Measurements from ENCODE around the gene CDC37.
"Not testable (repeated sequence)": the region's sequence is repeated elsewhere in the genome, so short reads cannot be mapped to it uniquely, and the experiment has no call there.

CDC37 gene

DNA sequence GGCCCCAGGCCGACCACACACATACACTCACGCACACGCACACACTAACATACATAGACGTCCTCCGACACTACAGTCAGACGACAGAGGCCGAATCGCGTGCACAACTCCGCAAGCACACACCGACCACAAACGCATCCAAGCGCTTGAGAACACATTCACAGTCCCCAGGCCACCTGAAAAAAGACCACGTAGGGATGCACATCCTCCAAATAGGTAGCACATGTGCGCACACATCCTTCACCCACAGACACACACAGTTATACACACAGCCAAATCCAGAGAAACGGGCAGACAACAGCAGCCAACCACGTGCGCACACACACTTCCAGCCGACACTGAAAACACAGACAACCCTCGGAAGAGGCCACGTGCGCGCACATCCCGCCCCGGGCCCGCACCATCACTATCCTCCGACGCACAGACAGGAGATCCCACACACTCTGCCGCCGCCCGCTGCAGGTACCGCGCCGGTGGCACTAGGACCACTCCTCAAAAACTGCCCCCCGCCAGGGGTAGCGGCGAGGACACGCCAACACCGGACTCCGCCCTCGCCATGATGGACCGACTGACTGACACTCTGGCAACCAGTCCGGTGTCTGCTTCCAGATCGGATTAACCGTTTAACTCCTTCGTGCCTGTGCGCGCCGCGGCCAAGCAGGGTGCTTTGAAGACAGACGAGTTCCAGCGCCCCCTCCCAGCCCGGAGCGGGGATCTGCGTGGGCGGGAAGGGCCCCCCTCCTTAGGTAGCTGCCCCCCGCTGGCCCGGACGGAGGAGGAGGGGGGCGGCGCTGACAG is 16.5 kb upstream of the CDC37 start:
- Histone ChIP-seq H3K4me3 (ENCODE audit: low read length) (peak overlapping the region; percentile 56; the same call in 1 of the 2 replicates), H3K4me1 (ENCODE audit: control insufficient read depth, insufficient read depth, low read length) (peaks cover 11% of the 10 kb centered on the region), H3K27me3 (ENCODE audit: control insufficient read depth, insufficient read depth, low read length) (peaks cover 39% of the 10 kb centered on the region), H3K27ac (ENCODE audit: low read length) (no peak overlapping the region), H3K9me3 (ENCODE audit: control insufficient read depth, insufficient read depth, low read length) (no peaks in the 10 kb centered on the region), H3K36me3 (ENCODE audit: control insufficient read depth, insufficient read depth, low read length) (no peaks in the 10 kb centered on the region)
- no CpG with 5 or more reads among the region's 61 CpGs for WGBS (ENCODE audit: insufficient coverage, insufficient read length)
- no peak for DNase-seq (ENCODE audit: low read depth, low spot score)

DNA sequence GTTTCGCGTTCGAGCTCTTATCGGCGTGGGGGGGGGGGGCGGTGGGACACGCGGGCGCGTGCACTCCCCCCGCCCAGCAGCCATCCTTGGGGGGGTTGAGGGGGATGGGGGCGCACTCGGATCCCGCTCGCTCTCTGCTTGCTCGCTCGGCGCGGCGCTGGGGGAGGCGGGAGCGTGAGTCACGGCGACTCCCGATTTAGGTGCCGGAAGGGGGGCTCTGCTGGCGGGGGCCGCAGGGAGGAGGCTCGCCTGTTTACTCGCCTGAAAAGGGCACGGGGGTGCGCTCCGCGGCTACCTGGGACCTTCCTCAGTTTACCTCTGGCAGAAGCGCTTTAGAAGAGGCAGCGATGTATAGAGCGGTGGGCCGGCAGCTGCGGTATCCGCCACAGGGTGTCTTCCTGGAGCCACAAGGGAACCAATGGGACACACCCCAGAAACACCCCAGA is 15.9 kb upstream of the CDC37 start:
- DNase-seq (ENCODE audit: low read depth, low spot score) = no peak
- Histone ChIP-seq H3K4me1 (ENCODE audit: control insufficient read depth, insufficient read depth, low read length) (peaks cover 11% of the 10 kb centered on the region), H3K9me3 (ENCODE audit: control insufficient read depth, insufficient read depth, low read length) (no peaks in the 10 kb centered on the region), H3K36me3 (ENCODE audit: control insufficient read depth, insufficient read depth, low read length) (no peaks in the 10 kb centered on the region), H3K27ac (ENCODE audit: low read length) (no peak overlapping the region), H3K27me3 (ENCODE audit: control insufficient read depth, insufficient read depth, low read length) (peaks cover 37% of the 10 kb centered on the region), H3K4me3 (ENCODE audit: low read length) (peak overlapping the region; percentile 56; the same call in 1 of the 2 replicates)
- no CpG with 5 or more reads among the region's 40 CpGs for WGBS (ENCODE audit: insufficient coverage, insufficient read length)

DNA sequence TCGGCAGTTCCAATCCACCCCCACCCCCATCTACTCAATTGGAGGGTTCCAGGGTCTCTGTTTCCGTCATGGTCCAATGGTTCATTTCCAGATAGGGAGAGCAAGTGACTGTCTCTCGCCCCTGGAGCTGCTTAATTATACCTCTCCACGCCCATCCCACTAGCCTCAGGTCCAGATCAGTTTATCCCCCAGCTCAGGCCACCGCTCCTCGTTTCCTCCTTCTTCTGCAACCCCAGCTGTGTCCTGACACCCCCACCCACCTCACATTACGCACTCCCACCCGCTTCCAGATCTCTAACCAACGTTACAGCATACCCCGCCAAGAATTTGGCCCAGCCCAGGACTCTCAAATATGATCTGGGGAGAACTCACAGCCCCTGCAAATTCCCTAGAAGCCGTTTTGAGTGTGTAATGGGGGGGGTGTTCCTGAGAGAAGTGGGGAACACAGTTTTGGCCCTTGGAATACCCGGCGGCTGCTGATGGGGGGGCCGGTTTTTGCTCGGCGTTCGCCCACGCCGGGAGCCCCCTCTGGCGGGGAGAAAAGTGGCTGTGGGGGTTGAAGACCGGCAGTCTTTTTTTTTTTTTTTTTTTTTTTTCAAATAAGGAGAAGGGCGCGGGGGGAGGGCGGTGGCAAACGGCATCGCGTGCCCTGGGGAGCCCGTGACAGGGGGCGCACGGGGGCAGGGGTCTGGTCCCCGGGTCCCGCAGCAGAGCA is 15.3 kb upstream of the CDC37 start:
- H3K4me1 ChIP-seq (ENCODE audit: control insufficient read depth, insufficient read depth, low read length) = peaks cover 11% of the 10 kb centered on the region
- peaks cover 33% of the 10 kb centered on the region for H3K27me3 ChIP-seq (ENCODE audit: control insufficient read depth, insufficient read depth, low read length)
- no peak for DNase-seq (ENCODE audit: low read depth, low spot score)
- no CpG with 5 or more reads among the region's 32 CpGs for WGBS (ENCODE audit: insufficient coverage, insufficient read length)
- H3K9me3 ChIP-seq (ENCODE audit: control insufficient read depth, insufficient read depth, low read length) = no peaks in the 10 kb centered on the region
- no peak overlapping the region for H3K27ac ChIP-seq (ENCODE audit: low read length)
- H3K4me3 ChIP-seq (ENCODE audit: low read length) = peak overlapping the region; percentile 56; the same call in 1 of the 2 replicates
- H3K36me3 ChIP-seq (ENCODE audit: control insufficient read depth, insufficient read depth, low read length) = no peaks in the 10 kb centered on the region

DNA sequence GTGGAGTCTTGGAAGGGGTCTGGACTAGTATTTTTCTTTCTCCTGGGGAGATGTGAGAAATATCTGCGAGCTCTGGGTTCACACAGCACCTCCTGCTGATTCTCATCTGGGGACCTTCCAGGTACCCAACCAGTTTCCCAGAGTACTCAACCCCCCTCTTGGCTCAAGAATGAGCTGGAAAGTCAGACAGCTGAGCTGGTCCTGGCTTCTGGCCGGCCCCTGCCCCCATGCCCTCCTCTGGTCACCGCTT is 14.8 kb upstream of the CDC37 start:
- peaks cover 29% of the 10 kb centered on the region for H3K27me3 ChIP-seq (ENCODE audit: control insufficient read depth, insufficient read depth, low read length)
- no peak overlapping the region for H3K4me3 ChIP-seq (ENCODE audit: low read length)
- DNase-seq (ENCODE audit: low read depth, low spot score) = no peak
- no peaks in the 10 kb centered on the region for H3K9me3 ChIP-seq (ENCODE audit: control insufficient read depth, insufficient read depth, low read length)
- peaks cover 11% of the 10 kb centered on the region for H3K4me1 ChIP-seq (ENCODE audit: control insufficient read depth, insufficient read depth, low read length)
- WGBS (ENCODE audit: insufficient coverage, insufficient read length) = no CpG with 5 or more reads among the region's 3 CpGs
- H3K36me3 ChIP-seq (ENCODE audit: control insufficient read depth, insufficient read depth, low read length) = no peaks in the 10 kb centered on the region
- no peak overlapping the region for H3K27ac ChIP-seq (ENCODE audit: low read length)

DNA sequence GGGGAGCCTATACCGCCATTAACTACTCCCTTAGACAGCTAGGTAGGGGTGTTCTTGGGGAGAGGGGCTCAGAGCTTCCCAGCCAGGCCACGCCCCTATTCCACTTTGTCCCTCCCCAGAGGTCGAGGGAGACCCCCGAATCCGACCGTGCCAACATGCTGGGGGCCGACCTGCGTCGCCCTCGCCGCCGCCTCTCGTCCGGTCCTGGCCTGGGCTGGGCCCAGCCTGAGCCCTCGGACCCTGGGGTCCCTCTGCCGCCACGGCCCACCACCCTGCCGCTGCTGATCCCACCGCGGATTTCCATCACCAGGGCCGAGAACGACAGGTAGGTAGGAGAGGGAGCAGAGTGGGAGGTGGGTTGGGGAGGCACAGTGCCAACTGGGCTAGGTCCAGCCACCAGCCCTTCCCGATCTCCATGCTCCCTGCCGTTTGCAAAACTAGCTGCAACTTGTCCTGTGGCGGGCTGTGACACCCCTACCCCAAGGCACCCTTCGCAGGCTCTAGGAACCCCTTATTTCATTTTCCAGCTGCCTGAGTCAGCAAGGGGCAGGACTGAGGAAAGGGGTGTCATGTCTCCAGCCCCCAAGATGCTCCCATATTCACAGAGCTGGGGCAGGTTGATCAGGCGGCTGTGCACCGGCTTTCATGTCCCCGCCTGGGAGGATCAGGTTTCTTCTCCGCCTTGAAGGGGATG is 14.3 kb upstream of the CDC37 start:
- Histone ChIP-seq H3K9me3 (ENCODE audit: control insufficient read depth, insufficient read depth, low read length) (no peaks in the 10 kb centered on the region), H3K27me3 (ENCODE audit: control insufficient read depth, insufficient read depth, low read length) (peaks cover 26% of the 10 kb centered on the region), H3K36me3 (ENCODE audit: control insufficient read depth, insufficient read depth, low read length) (no peaks in the 10 kb centered on the region), H3K4me1 (ENCODE audit: control insufficient read depth, insufficient read depth, low read length) (peaks cover 11% of the 10 kb centered on the region), H3K4me3 (ENCODE audit: low read length) (no peak overlapping the region; the same call in 1 of the 2 replicates), H3K27ac (ENCODE audit: low read length) (no peak overlapping the region)
- WGBS (ENCODE audit: insufficient coverage, insufficient read length) = no CpG with 5 or more reads among the region's 30 CpGs
- DNase-seq (ENCODE audit: low read depth, low spot score) = no peak

DNA sequence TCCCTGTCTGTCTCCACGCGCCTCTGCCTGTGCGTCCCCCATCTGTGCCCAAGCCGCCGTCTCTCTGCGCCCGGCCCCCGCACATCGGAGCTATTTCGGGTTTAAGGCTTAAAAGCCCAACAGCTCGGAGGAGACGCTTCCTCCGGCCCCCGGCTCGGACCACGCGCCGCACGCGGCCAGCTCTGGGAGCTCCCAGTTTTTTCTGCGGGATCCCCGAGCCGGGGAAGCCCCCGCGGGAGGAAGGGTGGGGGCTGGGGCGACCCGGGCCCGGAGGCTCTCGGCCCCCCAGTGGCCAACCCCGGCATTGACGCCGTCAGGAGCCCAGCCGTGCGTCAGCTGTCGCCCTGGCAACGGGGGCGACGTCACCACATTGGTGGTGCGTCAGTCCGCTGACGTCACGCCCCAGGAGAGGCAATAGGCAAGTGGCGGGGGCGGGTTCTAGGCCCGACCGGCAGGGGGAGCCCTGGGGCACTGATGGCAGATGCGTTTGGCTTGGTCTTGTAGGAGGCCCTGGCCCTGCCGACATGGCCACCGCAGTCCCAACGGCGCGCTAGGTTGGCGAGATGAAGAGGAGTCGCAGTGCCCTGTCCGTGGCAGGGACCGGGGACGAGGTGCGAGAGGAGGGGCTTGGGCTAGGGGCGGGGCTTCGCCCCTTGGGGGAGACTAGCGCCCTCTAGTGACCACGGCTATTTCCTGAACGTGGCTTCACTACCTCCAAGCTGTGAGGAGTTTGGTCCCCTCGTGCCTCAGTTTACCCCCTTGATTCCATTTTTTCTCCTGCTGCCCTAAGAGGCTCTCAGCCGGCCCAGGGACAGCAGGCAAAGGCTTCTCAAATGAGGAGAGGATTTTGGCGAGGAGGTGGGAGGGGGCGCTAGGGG is 13.3 kb upstream of the CDC37 start:
- H3K36me3 ChIP-seq (ENCODE audit: control insufficient read depth, insufficient read depth, low read length) = no peaks in the 10 kb centered on the region
- peak overlapping the region; percentile 33; the same call in 1 of the 2 replicates for H3K4me3 ChIP-seq (ENCODE audit: low read length)
- H3K27ac ChIP-seq (ENCODE audit: low read length) = no peak overlapping the region
- H3K27me3 ChIP-seq (ENCODE audit: control insufficient read depth, insufficient read depth, low read length) = peaks cover 18% of the 10 kb centered on the region
- DNase-seq (ENCODE audit: low read depth, low spot score) = no peak
- peaks cover 11% of the 10 kb centered on the region for H3K4me1 ChIP-seq (ENCODE audit: control insufficient read depth, insufficient read depth, low read length)
- H3K9me3 ChIP-seq (ENCODE audit: control insufficient read depth, insufficient read depth, low read length) = no peaks in the 10 kb centered on the region
- no CpG with 5 or more reads among the region's 67 CpGs for WGBS (ENCODE audit: insufficient coverage, insufficient read length)

DNA sequence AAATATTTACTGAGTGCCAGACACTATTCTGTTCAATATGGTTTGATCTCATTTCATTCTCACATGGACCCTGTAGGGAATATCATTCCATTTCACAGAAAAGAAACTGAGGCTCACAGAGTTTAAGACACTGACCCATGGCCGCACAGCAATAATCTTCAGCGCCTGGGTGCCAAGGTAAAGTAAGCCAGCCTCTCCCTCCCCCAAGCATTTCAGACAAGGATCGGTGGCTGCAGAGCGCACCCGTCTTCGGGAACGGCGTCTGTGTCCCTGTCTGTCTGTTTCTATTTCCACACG is 12.7 kb upstream of the CDC37 start:
- no peaks in the 10 kb centered on the region for H3K9me3 ChIP-seq (ENCODE audit: control insufficient read depth, insufficient read depth, low read length)
- WGBS (ENCODE audit: insufficient coverage, insufficient read length) = no CpG with 5 or more reads among the region's 9 CpGs
- peaks cover 12% of the 10 kb centered on the region; the same call in 1 of the 2 replicates for H3K27me3 ChIP-seq (ENCODE audit: control insufficient read depth, insufficient read depth, low read length)
- H3K27ac ChIP-seq (ENCODE audit: low read length) = no peak overlapping the region
- peak overlapping the region; percentile 33; the same call in 1 of the 2 replicates for H3K4me3 ChIP-seq (ENCODE audit: low read length)
- peaks cover 11% of the 10 kb centered on the region for H3K4me1 ChIP-seq (ENCODE audit: control insufficient read depth, insufficient read depth, low read length)
- H3K36me3 ChIP-seq (ENCODE audit: control insufficient read depth, insufficient read depth, low read length) = no peaks in the 10 kb centered on the region
- no peak for DNase-seq (ENCODE audit: low read depth, low spot score)

DNA sequence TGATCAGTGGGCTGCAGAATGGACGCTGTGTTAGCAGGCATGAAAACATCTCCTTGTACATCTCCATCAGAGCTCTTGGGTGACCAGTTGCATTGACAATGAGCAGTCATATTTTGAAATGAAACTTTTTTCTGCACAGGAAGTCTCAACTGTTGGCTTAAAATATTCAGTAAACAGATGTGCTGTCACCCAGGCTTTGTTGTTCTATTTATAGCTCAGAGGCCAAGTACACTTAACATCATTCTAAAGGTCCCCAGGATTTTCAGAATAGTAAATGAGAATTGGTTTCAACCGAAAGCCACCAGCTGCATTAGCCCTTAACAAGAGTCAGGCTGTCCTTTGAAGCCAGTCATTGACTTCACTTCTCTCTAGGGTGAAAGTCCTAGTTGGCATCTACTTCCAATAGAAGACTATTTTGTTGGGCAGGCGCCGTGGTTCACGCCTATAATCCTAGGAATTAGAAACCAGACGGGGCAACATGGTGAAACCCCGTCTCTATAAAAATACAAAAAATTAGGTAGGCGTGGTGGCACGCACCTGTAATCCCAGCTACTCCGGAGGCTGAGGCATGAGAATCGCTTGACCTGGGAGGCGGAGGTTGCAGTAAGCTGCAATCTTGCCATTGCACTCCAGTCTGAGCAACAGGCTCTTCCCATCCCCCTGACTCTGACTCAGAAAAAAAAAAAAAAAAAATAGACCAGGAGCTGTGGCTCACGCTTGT is 9.1 kb upstream of the CDC37 start:
- DNase-seq (ENCODE audit: low read depth, low spot score) = no peak
- H3K27me3 ChIP-seq (ENCODE audit: control insufficient read depth, insufficient read depth, low read length) = no peaks in the 10 kb centered on the region; the same call in 1 of the 2 replicates
- H3K36me3 ChIP-seq (ENCODE audit: control insufficient read depth, insufficient read depth, low read length) = no peaks in the 10 kb centered on the region
- no peak overlapping the region for H3K4me3 ChIP-seq (ENCODE audit: low read length)
- WGBS (ENCODE audit: insufficient coverage, insufficient read length) = no CpG with 5 or more reads among the region's 13 CpGs
- H3K9me3 ChIP-seq (ENCODE audit: control insufficient read depth, insufficient read depth, low read length) = no peaks in the 10 kb centered on the region
- H3K27ac ChIP-seq (ENCODE audit: low read length) = no peak overlapping the region
- peaks cover 1% of the 10 kb centered on the region for H3K4me1 ChIP-seq (ENCODE audit: control insufficient read depth, insufficient read depth, low read length)

DNA sequence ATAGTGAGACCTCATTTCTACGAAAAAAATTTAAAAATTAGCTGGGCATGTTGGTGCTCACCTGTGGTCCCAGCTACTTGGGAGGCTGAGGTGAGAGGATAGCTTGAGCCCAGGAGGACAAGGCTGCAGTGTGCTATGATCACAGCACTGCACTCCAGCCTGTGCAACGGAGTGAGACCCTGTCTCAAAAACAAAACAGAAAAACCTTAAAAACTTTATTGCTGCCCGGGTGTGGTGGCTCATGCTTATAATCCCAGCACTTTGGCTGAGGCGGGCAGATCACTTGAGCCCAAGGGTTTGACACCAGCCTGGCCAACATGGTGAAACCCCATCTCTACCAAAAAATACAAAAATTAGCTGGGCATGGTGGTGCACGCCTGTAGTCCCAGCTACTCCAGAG is 7.9 kb upstream of the CDC37 start:
- not testable (repeated sequence) for H3K36me3 ChIP-seq (ENCODE audit: control insufficient read depth, insufficient read depth, low read length); H3K4me3 ChIP-seq (ENCODE audit: low read length); H3K4me1 ChIP-seq (ENCODE audit: control insufficient read depth, insufficient read depth, low read length); H3K27me3 ChIP-seq (ENCODE audit: control insufficient read depth, insufficient read depth, low read length); H3K27ac ChIP-seq (ENCODE audit: low read length); DNase-seq (ENCODE audit: low read depth, low spot score); H3K9me3 ChIP-seq (ENCODE audit: control insufficient read depth, insufficient read depth, low read length)
- WGBS (ENCODE audit: insufficient coverage, insufficient read length) = no CpG with 5 or more reads among the region's 5 CpGs

All from iPS DF 6.9 (cell line).